ENCODE results near the gene MIPOL1.
"Not testable (repeated sequence)": the region's sequence is repeated elsewhere in the genome, so short reads cannot be mapped to it uniquely, and the experiment has no call there.

Gene MIPOL1

GRCh38 chr14:37329189-37330001 lies 131.7 kb downstream of the MIPOL1 start:
- in situ Hi-C loops (cut with HindIII; ENCODE audit: low pct_ligation_motif_present, low pct_unique_long_range_greater_than_20kb, low sequenced_read_pairs), result no loop called here
- no peak for DNase-seq

GRCh38 chr14:37330910-37331309 lies 133.2 kb downstream of the MIPOL1 start:
- no peak for DNase-seq
- in situ Hi-C loops (cut with HindIII; ENCODE audit: low pct_ligation_motif_present, low pct_unique_long_range_greater_than_20kb, low sequenced_read_pairs), result no loop called here

GRCh38 chr14:37340353-37340752 lies 142.6 kb downstream of the MIPOL1 start:
- peak; percentile 7 for DNase-seq
- in situ Hi-C loops (cut with HindIII; ENCODE audit: low pct_ligation_motif_present, low pct_unique_long_range_greater_than_20kb, low sequenced_read_pairs), result no loop called here

- in situ Hi-C loops (cut with HindIII; ENCODE audit: low pct_ligation_motif_present, low pct_unique_long_range_greater_than_20kb, low sequenced_read_pairs), result no loop called here
Observed at GRCh38 chr14:37343307-37344094, 145.8 kb downstream of the MIPOL1 start.

GRCh38 chr14:37363661-37364060 lies 165.9 kb downstream of the MIPOL1 start:
- in situ Hi-C loops (cut with HindIII; ENCODE audit: low pct_ligation_motif_present, low pct_unique_long_range_greater_than_20kb, low sequenced_read_pairs), result no loop called here
- no peak for DNase-seq

More at GRCh38 chr14:37343307-37344094, 145.8 kb downstream of the MIPOL1 start:
- DNase-seq, result no peak

GRCh38 chr14:37369425-37369824 lies 171.7 kb downstream of the MIPOL1 start:
- in situ Hi-C loops (cut with HindIII; ENCODE audit: low pct_ligation_motif_present, low pct_unique_long_range_greater_than_20kb, low sequenced_read_pairs), result no loop called here
- DNase-seq, result no peak

- in situ Hi-C loops (cut with HindIII; ENCODE audit: low pct_ligation_motif_present, low pct_unique_long_range_greater_than_20kb, low sequenced_read_pairs), result no loop called here
- DNase-seq, result no peak
Observed at GRCh38 chr14:37375566-37375965, 177.8 kb downstream of the MIPOL1 start.

GRCh38 chr14:37376944-37377609 lies 179.3 kb downstream of the MIPOL1 start:
- in situ Hi-C loops (cut with HindIII; ENCODE audit: low pct_ligation_motif_present, low pct_unique_long_range_greater_than_20kb, low sequenced_read_pairs), result no loop called here
- no peak for DNase-seq

- in situ Hi-C loops (cut with HindIII; ENCODE audit: low pct_ligation_motif_present, low pct_unique_long_range_greater_than_20kb, low sequenced_read_pairs), result no loop called here
- no peak for DNase-seq
Observed at GRCh38 chr14:37384870-37385596, 187.3 kb downstream of the MIPOL1 start.

- DNase-seq; in situ Hi-C loops (cut with HindIII; ENCODE audit: low pct_ligation_motif_present, low pct_unique_long_range_greater_than_20kb, low sequenced_read_pairs): not testable (repeated sequence)
Observed at GRCh38 chr14:37397157-37397940, 199.6 kb downstream of the MIPOL1 start.

GRCh38 chr14:37397941-37398215 lies 200.1 kb downstream of the MIPOL1 start:
- DNase-seq, result no peak
- in situ Hi-C loops (cut with HindIII; ENCODE audit: low pct_ligation_motif_present, low pct_unique_long_range_greater_than_20kb, low sequenced_read_pairs), result no loop called here

GRCh38 chr14:37399517-37399916 lies 201.8 kb downstream of the MIPOL1 start:
- no peak for DNase-seq
- in situ Hi-C loops (cut with HindIII; ENCODE audit: low pct_ligation_motif_present, low pct_unique_long_range_greater_than_20kb, low sequenced_read_pairs), result no loop called here

- in situ Hi-C loops (cut with HindIII; ENCODE audit: low pct_ligation_motif_present, low pct_unique_long_range_greater_than_20kb, low sequenced_read_pairs), result no loop called here
- DNase-seq, result no peak
Observed at GRCh38 chr14:37401093-37401492, 203.4 kb downstream of the MIPOL1 start.

GRCh38 chr14:37403626-37404025 lies 205.9 kb downstream of the MIPOL1 start:
- DNase-seq, result no peak

GRCh38 chr14:37406095-37406494 lies 208.4 kb downstream of the MIPOL1 start:
- in situ Hi-C loops (cut with HindIII; ENCODE audit: low pct_ligation_motif_present, low pct_unique_long_range_greater_than_20kb, low sequenced_read_pairs), result no loop called here
- DNase-seq, result no peak

More at GRCh38 chr14:37403626-37404025, 205.9 kb downstream of the MIPOL1 start:
- in situ Hi-C loops (cut with HindIII; ENCODE audit: low pct_ligation_motif_present, low pct_unique_long_range_greater_than_20kb, low sequenced_read_pairs), result no loop called here

GRCh38 chr14:37411079-37411735 lies 213.5 kb downstream of the MIPOL1 start:
- DNase-seq, result no peak
- in situ Hi-C loops (cut with HindIII; ENCODE audit: low pct_ligation_motif_present, low pct_unique_long_range_greater_than_20kb, low sequenced_read_pairs), result no loop called here

- no peak for DNase-seq
- in situ Hi-C loops (cut with HindIII; ENCODE audit: low pct_ligation_motif_present, low pct_unique_long_range_greater_than_20kb, low sequenced_read_pairs), result no loop called here
Observed at GRCh38 chr14:37413050-37413449, 215.3 kb downstream of the MIPOL1 start.

All from ACHN (cell line).